GM04503 (cell line): Measurements from ENCODE around the gene PLA2G2C.

ENCODE experiments used
- DNase-seq: peaks from one replicate; pipeline ENCODE4 v3.0.0-alpha.2; 2012; ENCODE audit warnings: low read depth

The PLA2G2C gene

GRCh38 chr1:20207546-20207945 lies 21.2 kb upstream of the PLA2G2C start:
- DNase-seq: no peak

DNA sequence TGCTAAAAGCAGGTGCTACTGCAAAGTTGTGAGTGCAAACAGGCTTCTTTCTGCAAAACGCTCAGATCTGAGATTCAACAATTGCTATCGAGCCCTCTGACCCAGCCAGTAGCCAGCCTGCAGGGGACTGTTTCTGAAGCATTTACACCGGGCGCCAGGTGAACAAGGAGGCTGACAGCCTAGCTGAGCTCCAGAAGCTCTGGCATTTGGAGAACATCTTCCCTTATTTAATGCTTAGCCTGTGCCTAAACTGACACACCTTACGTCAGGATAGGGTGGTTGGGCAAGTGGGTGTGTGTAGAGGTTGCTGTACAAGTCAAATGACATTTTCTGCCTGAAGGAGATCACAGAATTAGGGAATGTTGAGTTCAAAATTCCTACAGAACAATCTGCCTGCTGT lies 15.8 kb upstream of the PLA2G2C start:
- DNase-seq: no peak

DNA sequence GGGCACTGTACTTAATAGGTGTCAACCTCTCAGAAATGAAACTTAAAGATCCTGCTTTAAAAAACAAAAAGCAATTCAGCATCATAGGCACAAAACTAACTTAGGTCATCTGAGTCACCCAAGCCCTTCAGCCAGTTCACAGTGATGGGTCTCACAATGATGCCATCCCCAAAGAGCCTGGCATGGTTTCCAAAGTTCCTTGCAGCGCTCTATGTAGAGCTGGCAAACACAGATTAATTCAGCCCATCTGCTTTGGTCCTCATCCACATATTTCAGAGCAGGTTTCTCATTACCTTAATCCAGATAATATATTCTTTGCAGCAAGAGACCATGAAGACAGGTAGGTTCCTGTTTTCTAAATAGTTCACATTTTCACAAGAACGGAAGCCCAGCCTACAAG lies 14.6 kb upstream of the PLA2G2C start:
- no peak for DNase-seq

- DNase-seq: no peak
These were observed 13.5 kb upstream of the PLA2G2C start for GRCh38 chr1:20199840-20200239.

DNA sequence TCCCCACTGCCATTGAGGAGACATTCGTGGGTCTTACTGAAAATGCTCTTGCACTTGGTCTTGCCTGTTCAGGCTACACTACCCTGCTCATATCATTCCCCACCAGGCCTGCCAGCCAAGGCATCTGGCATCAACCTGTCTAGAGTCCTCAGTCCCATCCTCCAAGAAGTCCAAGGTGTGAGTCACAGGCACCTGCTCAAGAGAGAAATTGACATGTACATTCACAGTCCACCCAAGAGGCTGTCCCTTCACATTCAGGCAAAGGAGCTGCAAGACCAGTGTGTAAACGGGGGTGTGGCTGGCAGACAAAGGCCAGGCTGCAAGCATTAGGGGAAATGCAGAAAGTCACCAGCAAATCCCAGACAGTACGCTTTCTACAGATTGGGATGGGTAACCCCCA lies 13.1 kb upstream of the PLA2G2C start:
- DNase-seq: no peak

DNA sequence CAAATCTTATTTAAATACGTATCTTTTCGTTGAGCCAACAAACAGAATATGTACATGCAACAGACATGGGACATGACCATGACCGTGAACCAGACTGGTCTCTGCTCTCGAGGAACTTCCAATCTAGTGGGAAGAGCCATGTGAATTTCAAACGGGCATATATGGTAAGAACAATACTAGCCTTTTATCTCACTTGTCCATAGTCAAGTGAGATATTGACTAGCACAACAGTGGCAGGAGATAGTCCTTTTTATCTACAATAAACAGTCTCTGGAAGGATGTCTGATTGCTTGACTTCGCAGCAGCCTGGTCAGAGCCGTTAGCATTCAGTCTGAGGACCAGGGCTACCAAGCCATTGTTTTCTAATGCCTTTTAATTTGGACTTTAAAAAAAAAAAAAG lies 12.6 kb upstream of the PLA2G2C start:
- no peak for DNase-seq

DNA sequence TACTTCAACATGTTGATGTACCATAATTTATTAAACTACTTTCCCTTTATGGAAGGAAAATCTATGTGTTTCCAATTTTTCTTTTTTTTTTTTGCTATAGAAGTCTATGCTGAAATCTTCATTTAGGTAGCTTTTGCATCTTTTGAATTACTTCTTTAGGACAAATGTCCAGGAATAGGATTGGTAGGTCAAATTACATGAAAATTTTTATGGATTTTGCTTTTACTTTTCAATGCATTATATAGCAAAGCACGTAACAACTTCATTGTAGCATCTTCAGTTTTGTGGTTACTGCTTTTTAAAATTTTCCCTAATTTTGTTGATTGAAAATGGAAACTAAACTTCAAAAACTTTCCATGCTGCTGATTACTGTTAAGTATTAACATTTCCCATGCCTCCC lies 12.0 kb upstream of the PLA2G2C start:
- no peak for DNase-seq

DNA sequence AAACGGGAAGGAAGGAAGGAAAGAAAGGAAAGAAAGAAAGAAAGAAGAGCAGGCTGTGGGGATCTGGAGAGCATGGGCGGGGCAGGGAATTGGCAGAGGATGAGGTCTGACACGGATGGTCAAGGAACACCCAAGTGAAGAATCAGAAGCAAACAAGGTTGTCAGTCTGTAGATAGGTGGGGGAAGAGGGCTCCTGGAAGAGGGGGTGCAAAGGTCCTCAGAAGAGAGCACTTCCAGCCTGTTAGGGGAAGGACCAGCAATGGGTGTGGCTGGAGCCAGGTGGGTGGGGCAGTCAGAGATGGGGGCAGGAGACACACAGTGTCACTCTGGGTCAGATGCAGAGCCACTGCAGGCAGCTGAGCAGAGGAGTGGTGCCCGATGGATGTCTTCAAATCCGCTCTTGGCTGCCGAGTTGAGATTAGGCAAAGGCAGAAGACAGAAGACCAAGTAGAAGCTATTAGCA lies 11.0 kb upstream of the PLA2G2C start:
- DNase-seq: no peak

GRCh38 chr1:20195462-20195780 lies 9.1 kb upstream of the PLA2G2C start:
- DNase-seq: no peak

DNA sequence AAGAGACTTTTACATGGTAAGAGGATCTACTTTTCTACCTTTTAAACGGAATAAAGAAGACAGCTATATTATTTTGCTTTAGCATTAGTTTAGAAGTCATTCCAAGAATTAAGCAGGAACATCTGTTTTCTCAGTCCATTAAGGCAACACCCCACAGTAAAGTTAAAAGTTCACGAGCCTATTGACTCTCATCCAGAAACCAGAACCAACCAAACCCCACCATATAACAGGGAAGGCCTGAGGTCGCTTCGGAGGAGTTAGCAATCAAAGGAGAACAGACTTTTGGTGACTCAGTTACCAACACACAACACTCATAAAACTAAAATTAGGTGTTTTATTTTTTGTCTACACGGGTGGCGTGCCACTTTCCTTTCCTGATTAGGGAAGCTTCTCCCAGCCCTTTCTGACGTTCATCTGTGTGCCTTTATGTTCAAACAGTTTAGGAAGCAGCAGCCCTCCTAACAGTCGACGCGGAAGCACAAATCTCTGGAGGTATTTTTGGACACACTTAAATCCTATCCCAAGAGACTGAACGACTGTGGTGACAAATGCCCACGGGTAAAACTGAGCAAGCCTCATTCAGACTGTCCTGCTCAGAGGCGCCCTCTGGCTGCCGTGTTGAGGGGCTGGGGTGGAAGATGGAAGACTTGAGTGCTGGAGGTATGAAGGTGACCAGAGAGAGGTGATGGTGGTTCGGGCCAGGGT lies 8.6 kb upstream of the PLA2G2C start:
- no peak for DNase-seq

GRCh38 chr1:20194224-20194623 lies 7.9 kb upstream of the PLA2G2C start:
- DNase-seq: no peak

DNA sequence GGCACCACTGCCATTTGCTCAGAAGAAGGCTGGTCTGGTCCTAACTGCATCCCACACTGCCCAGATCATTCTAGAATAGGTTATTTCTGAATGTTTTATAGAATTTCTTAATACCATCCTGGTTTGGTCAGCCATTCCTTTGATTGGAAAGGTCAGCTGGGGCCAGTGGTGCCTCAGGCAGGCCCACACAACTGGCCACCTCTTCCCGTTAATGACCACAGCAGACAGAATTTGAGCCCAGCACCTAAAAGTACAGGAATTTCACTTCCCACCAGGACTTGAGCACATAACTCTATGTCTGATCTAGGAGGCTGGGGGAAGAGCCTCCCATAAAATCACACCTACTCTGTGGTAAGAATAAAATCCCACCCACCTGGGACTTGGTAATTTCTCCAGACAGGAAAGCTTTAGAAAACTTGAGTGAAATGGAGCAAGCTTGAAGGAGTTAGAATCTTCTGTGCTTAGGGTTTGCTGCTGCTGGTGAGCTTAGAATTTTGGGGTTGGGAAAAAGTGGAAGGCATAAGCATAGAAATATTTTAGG lies 6.6 kb upstream of the PLA2G2C start:
- no peak for DNase-seq

DNA sequence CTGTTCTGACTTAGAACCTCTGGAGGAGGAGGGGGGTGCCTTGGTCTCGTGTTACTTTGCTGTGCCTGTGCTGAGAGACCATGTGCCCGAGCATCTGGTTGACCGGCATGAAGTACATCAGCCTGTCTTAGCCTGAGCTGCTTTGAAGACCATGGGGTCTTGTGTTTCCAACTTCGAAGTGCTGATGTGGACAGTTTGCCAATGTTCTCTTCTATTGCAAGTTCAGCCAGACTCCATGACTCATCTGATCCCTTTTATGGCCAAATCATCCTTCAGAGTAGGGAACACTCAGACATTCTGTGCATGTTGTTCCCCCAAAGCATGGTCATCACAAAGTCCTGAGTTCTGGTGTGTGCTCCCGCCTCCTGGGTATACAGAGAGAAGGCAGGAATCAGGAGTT lies 6.0 kb upstream of the PLA2G2C start:
- no peak for DNase-seq

- DNase-seq: no peak
These were observed 5.0 kb upstream of the PLA2G2C start for GRCh38 chr1:20191266-20191825.

DNA sequence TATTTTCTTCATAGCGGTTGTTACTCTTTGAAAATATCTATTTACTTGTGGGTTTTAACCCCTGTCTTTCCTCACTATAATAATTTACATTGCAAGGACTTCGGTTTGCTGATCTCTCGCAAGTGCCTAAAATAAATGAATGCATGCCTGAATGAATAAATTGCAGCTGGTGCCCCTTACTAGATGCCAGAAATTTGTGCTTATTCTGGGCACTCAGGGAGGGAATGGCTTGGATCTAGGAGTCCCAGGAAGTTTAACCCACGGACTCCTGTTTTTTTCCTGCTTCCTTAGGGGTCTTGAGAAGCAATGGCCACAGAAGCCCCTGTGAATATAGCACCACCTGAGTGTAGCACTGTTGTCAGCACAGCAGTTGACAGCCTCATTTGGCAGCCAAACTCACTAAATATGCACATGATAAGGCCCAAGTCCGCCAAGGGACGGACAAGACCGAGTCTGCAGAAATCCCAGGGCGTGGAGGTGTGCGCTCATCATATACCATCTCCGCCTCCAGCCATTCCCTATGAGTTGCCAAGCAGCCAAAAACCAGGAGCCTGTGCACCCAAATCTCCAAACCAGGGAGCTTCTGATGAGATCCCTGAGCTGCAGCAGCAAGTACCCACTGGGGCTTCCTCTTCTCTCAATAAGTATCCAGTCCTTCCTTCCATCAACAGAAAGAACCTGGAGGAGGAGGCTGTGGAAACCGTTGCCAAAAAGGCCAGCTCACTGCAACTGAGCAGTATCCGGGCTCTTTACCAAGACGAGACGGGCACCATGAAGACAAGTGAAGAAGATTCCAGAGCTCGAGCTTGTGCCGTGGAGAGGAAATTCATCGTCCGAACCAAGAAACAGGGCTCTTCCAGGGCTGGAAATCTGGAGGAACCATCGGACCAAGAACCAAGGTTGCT lies 4.2 kb upstream of the PLA2G2C start:
- DNase-seq: no peak

DNA sequence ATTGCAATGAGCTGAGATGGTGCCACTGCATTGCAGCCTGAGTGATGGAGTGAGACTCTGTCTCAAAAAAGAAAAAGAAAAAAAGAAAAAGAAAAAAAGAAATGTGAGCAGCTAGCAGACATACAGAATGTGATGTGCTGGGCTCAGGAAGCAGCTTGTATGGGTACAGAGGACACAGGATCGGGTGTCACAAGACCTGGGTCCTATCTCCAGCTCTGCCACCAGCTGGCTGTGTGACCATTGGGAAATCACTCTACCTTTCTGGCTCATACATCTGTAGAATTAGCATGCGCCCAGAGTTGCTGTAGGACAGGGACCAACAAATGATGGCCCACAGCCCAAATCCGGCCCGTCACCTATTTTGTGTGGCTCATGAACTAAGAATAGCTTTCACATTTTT lies 3.3 kb upstream of the PLA2G2C start:
- DNase-seq: no peak

DNA sequence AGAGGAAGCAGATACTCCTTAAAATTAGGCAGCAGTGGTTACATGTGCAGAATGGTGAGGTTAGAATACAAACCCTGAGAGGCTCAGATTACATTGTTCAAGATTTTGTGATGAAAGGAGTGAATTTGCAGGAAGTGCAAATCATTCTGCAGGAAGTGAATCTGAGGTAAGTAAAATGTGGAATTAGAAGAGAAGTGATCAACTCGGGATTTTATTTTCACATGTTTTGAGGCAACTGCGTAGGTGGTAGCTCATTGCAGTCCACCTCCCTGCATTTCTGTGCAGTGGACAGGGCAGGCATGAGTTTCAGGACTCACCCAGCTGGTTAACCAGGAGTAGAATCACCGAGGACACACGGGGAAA lies 2.1 kb upstream of the PLA2G2C start:
- DNase-seq: no peak

GRCh38 chr1:20187813-20188454 lies 1.6 kb upstream of the PLA2G2C start:
- DNase-seq: no peak

- no peak for DNase-seq
These were observed 940 bp upstream of the PLA2G2C start for GRCh38 chr1:20187103-20187812.

GRCh38 chr1:20184997-20185833 lies 1.1 kb downstream of the PLA2G2C start:
- no peak for DNase-seq

- DNase-seq: no peak
These were observed 1.8 kb downstream of the PLA2G2C start for GRCh38 chr1:20184481-20184900.
